ENCODE results near the gene GPR55. TPM values are rescaled to one million over a fixed set of nuclear protein-coding genes. Genes with fewer than 3 reads are reported as not detected.

GPR55 gene
- total RNA-seq, 1 donor from 2014 or later: not detected

DNA sequence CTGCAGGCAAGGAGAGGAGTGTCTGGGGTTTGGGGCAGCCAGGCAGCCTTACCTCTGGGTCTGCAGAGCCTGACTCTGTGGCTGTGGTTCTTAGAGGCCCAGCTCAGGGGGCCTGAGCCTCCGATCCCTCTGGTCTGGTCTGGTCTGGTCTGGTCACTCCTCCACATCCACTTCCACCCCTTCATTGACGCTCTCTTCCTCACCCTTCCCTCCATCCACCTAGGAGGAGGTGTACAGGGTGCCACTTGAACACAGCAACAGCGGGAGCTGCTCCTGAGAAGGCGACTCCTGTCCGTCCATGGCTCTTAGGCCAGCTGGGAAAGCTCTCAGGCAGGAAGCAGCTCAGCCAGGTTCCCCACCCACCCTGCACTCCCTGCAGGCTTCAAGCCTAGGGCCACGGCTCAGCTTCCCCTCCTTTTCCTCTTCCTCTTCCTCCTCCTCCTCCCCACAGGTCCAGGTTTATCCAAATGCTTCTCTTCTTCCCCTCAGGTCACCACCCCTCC is 16.9 kb downstream of the GPR55 start:
- H3K27me3 Mint-ChIP-seq: peaks cover 12% of the 10 kb centered on the region
- DNase-seq (ENCODE audit: extremely low spot score, unreplicated experiment): no peak
- H3K9me3 Mint-ChIP-seq: no peaks in the 10 kb centered on the region
- peaks cover 15% of the 10 kb centered on the region for H3K4me1 Mint-ChIP-seq (ENCODE audit: unreplicated experiment)
- no peak overlapping the region for H3K4me3 Mint-ChIP-seq
- no peak overlapping the region for H3K27ac Mint-ChIP-seq
- TF ChIP-seq, protein P1, sequence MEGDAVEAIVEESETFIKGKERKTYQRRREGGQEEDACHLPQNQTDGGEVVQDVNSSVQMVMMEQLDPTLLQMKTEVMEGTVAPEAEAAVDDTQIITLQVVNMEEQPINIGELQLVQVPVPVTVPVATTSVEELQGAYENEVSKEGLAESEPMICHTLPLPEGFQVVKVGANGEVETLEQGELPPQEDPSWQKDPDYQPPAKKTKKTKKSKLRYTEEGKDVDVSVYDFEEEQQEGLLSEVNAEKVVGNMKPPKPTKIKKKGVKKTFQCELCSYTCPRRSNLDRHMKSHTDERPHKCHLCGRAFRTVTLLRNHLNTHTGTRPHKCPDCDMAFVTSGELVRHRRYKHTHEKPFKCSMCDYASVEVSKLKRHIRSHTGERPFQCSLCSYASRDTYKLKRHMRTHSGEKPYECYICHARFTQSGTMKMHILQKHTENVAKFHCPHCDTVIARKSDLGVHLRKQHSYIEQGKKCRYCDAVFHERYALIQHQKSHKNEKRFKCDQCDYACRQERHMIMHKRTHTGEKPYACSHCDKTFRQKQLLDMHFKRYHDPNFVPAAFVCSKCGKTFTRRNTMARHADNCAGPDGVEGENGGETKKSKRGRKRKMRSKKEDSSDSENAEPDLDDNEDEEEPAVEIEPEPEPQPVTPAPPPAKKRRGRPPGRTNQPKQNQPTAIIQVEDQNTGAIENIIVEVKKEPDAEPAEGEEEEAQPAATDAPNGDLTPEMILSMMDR (conservative IDR thresholded peaks at IDR 0.05): no peak
- H3K36me3 Mint-ChIP-seq: no peaks in the 10 kb centered on the region

GRCh38 chr2:230907361-230908091 is 17.5 kb downstream of the GPR55 start:
- H3K4me3 Mint-ChIP-seq: no peak overlapping the region
- no peaks in the 10 kb centered on the region for H3K36me3 Mint-ChIP-seq
- H3K4me1 Mint-ChIP-seq (ENCODE audit: unreplicated experiment): peaks cover 15% of the 10 kb centered on the region
- H3K9me3 Mint-ChIP-seq: no peaks in the 10 kb centered on the region
- peaks cover 12% of the 10 kb centered on the region for H3K27me3 Mint-ChIP-seq
- peak; percentile 55 for DNase-seq (ENCODE audit: extremely low spot score, unreplicated experiment)
- no peak overlapping the region for H3K27ac Mint-ChIP-seq
- TF ChIP-seq, protein P1 (conservative IDR thresholded peaks at IDR 0.05): no peak

DNA sequence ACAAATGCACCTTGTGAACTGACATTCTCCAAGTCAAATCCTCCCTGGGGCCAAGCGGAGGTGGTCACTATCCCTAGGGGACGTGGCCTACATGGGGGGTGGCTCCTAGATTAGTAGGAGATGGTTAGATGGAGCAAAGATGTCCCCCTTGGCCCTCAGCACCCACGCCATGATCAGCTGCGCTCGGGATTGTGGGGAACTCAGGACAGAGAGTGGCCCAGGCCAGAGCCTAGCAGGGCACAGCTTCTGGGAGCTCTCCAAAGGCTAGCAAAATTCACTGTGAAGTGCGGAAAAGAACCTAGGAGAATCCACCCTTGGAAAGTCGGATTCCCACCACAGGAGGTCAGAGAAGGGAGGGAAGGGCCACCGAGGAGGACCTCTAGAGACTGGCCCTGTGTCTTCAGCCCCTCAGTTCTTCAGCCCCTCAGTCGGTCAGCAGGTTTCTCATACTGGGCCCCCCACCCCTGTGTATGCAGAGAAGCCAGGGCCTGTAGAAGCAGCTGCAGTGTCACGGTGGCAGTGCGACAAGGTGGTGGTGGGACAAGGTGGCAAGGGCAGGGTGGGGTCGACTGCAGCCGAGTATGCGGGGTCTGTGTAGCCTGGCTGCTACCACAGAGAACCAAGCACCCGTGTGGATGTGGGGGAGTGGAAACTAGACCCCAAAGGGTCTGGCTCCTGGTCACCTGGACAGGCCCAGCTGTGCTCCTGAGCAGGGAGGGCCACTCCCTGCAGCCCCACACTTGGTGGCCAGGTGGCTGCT is 18.4 kb downstream of the GPR55 start:
- TF ChIP-seq, protein P1 (conservative IDR thresholded peaks at IDR 0.05): no peak

DNA sequence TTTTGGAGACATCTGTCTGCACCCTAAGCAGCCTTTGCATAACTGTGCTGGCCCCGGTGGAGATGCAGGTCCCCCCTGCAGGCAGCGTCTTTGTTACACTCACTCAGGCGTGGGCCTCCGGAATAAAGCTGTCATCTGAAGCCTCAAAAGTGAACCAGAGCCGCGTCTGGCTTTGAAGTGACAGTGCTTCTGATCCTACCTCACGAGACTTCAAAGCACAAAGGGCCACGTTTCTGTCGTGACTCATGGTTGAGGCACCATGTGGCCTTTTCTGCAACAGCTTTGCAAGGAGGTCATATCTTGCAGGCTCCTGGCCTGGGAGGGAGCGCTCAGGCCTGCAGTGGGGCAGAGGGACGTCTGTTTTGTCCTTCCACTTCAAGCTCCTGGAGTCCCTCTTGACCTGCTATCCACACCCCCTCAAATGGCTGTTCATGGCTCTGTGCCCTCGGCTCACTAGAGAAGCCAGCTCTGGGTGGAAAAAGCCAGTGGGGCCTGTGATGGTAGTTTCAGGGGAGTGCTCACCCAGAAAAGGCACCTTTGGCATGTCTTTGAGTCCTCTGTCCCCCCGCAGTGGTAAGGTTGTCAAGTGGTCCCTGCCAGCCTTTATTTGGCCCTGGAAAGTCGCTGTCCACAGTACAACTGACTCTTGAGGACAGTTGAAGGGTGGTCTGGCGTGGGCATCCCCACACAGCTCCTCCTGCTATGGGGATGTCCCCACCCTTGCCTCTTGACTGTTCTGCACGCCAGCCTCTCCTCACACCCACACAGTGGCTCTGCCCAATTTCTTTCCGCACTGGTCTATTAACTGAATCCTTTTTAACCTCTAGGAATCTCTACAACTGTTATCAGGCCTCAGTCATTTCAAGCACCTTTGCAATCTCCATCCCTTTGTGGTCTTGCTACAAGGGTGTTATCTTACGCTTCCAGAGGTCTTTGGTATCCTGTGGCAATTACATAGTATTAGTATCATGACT is 19.3 kb downstream of the GPR55 start:
- peaks cover 18% of the 10 kb centered on the region for H3K27me3 Mint-ChIP-seq
- TF ChIP-seq, protein P1 (conservative IDR thresholded peaks at IDR 0.05): no peak
- no peaks in the 10 kb centered on the region for H3K9me3 Mint-ChIP-seq
- no peaks in the 10 kb centered on the region for H3K36me3 Mint-ChIP-seq
- peaks cover 15% of the 10 kb centered on the region for H3K4me1 Mint-ChIP-seq (ENCODE audit: unreplicated experiment)
- no peak overlapping the region for H3K27ac Mint-ChIP-seq
- H3K4me3 Mint-ChIP-seq: no peak overlapping the region
- peak; percentile 60 for DNase-seq (ENCODE audit: extremely low spot score, unreplicated experiment)

More for the DNA sequence above, 18.4 kb downstream of the GPR55 start:
- H3K36me3 Mint-ChIP-seq: no peaks in the 10 kb centered on the region
- H3K4me3 Mint-ChIP-seq: no peak overlapping the region
- no peaks in the 10 kb centered on the region for H3K9me3 Mint-ChIP-seq
- H3K27me3 Mint-ChIP-seq: peaks cover 16% of the 10 kb centered on the region
- peaks cover 15% of the 10 kb centered on the region for H3K4me1 Mint-ChIP-seq (ENCODE audit: unreplicated experiment)
- DNase-seq (ENCODE audit: extremely low spot score, unreplicated experiment): peak; percentile 56
- H3K27ac Mint-ChIP-seq: no peak overlapping the region

- Mint-ChIP-seq H3K4me1 (ENCODE audit: unreplicated experiment) (peaks cover 15% of the 10 kb centered on the region), H3K4me3 (no peak overlapping the region), H3K9me3 (no peaks in the 10 kb centered on the region), H3K36me3 (no peaks in the 10 kb centered on the region), H3K27ac (no peak overlapping the region), H3K27me3 (peaks cover 18% of the 10 kb centered on the region)
- TF ChIP-seq, protein P1 (conservative IDR thresholded peaks at IDR 0.05): no peak
- peak; percentile 58 for DNase-seq (ENCODE audit: extremely low spot score, unreplicated experiment)
Measured at GRCh38 chr2:230904856-230905447, 20.1 kb downstream of the GPR55 start.

Data from type B pancreatic cell (in vitro differentiated cells).